ENCODE measurements around the gene MAT2A.

The MAT2A gene

GRCh38 chr2:85501248-85501647 is 37.7 kb upstream of the MAT2A start:
- TF ChIP-seq SUZ12 (IDR thresholded peaks at IDR 0.05) (no peak), FOXA1 (IDR thresholded peaks at IDR 0.05) (no peak), TARDBP (IDR thresholded peaks at IDR 0.05) (no peak)
- no peak for DNase-seq (ENCODE audit: extremely low spot score)
- POLR2A ChIA-PET: interaction anchor here (1.1 to 1.3 kb wide), 2 partner anchors 23 to 37 kb away, joined by 3 to 4 read pairs; partner anchors contain the start of gene MAT2A
- CTCF ChIA-PET: no interaction called here

GRCh38 chr2:85502720-85503119 is 36.2 kb upstream of the MAT2A start:
- ChIA-PET CTCF (no interaction called here), POLR2A (no interaction called here)
- TF ChIP-seq PKNOX1 (IDR thresholded peaks at IDR 0.05): no peak
- no peak for TF ChIP-seq L3MBTL2 (conservative IDR thresholded peaks at IDR 0.05)
- TF ChIP-seq FOXM1 (IDR thresholded peaks at IDR 0.05; ENCODE audit: borderline replicate concordance): no peak
- no peak for TF ChIP-seq ZNF384 (IDR thresholded peaks at IDR 0.05)
- TF ChIP-seq NFRKB (IDR thresholded peaks at IDR 0.05): no peak
- TF ChIP-seq SUZ12 (IDR thresholded peaks at IDR 0.05): no peak
- TF ChIP-seq CTBP1 (IDR thresholded peaks at IDR 0.05; ENCODE audit: borderline replicate concordance): no peak
- no peak for DNase-seq (ENCODE audit: extremely low spot score)

GRCh38 chr2:85503168-85503850 is 35.7 kb upstream of the MAT2A start:
- CTCF ChIA-PET: interaction anchor here (0.8 kb wide), 1 partner anchor 49 kb away, joined by 3 read pairs; no protein-coding TSS in a partner anchor
- DNase-seq (ENCODE audit: extremely low spot score): no peak
- no peak for TF ChIP-seq NFRKB (IDR thresholded peaks at IDR 0.05)
- TF ChIP-seq SUZ12 (IDR thresholded peaks at IDR 0.05): no peak
- TF ChIP-seq TARDBP (IDR thresholded peaks at IDR 0.05): no peak
- no peak for TF ChIP-seq FOXM1 (IDR thresholded peaks at IDR 0.05; ENCODE audit: borderline replicate concordance)
- no peak for TF ChIP-seq HDGF (IDR thresholded peaks at IDR 0.05; ENCODE audit: borderline replicate concordance)
- no peak for TF ChIP-seq BHLHE40 (IDR thresholded peaks at IDR 0.05; ENCODE audit: borderline replicate concordance)
- no peak for TF ChIP-seq CTBP1 (IDR thresholded peaks at IDR 0.05; ENCODE audit: borderline replicate concordance)
- TF ChIP-seq LEF1 (IDR thresholded peaks at IDR 0.05; ENCODE audit: borderline replicate concordance): no peak
- TF ChIP-seq FOXA1 (IDR thresholded peaks at IDR 0.05): no peak
- TF ChIP-seq ZNF384 (IDR thresholded peaks at IDR 0.05): no peak
- TF ChIP-seq PKNOX1 (IDR thresholded peaks at IDR 0.05): no peak
- TF ChIP-seq L3MBTL2 (conservative IDR thresholded peaks at IDR 0.05): no peak
- TF ChIP-seq SP1 (IDR thresholded peaks at IDR 0.05): no peak
- TF ChIP-seq ELF4 (IDR thresholded peaks at IDR 0.05): no peak
- no peak for TF ChIP-seq FOXK2 (IDR thresholded peaks at IDR 0.05)
- POLR2A ChIA-PET: interaction anchor here (1.3 kb wide), 1 partner anchor 34 kb away, joined by 3 read pairs; no protein-coding TSS in a partner anchor

- TF ChIP-seq NFRKB (IDR thresholded peaks at IDR 0.05): no peak
- TF ChIP-seq CTBP1 (IDR thresholded peaks at IDR 0.05; ENCODE audit: borderline replicate concordance): no peak
- TF ChIP-seq TARDBP (IDR thresholded peaks at IDR 0.05): no peak
- no peak for TF ChIP-seq ELF4 (IDR thresholded peaks at IDR 0.05)
- no peak for TF ChIP-seq ZNF384 (IDR thresholded peaks at IDR 0.05)
- TF ChIP-seq FOXA1 (IDR thresholded peaks at IDR 0.05): no peak
- no peak for TF ChIP-seq SP1 (IDR thresholded peaks at IDR 0.05)
- TF ChIP-seq BHLHE40 (IDR thresholded peaks at IDR 0.05; ENCODE audit: borderline replicate concordance): no peak
- TF ChIP-seq L3MBTL2 (conservative IDR thresholded peaks at IDR 0.05): no peak
- no peak for TF ChIP-seq FOXM1 (IDR thresholded peaks at IDR 0.05; ENCODE audit: borderline replicate concordance)
- no peak for TF ChIP-seq PKNOX1 (IDR thresholded peaks at IDR 0.05)
- no peak for TF ChIP-seq LEF1 (IDR thresholded peaks at IDR 0.05; ENCODE audit: borderline replicate concordance)
- no peak for TF ChIP-seq HDGF (IDR thresholded peaks at IDR 0.05; ENCODE audit: borderline replicate concordance)
- TF ChIP-seq SUZ12 (IDR thresholded peaks at IDR 0.05): no peak
- no peak for TF ChIP-seq ARNT (IDR thresholded peaks at IDR 0.05)
- TF ChIP-seq FOXK2 (IDR thresholded peaks at IDR 0.05): no peak
- no peak for DNase-seq (ENCODE audit: extremely low spot score)
- CTCF ChIA-PET: interaction anchor here (0.8 kb wide), 1 partner anchor 48 kb away, joined by 3 read pairs; no protein-coding TSS in a partner anchor
- POLR2A ChIA-PET: interaction anchor here (1.2 to 1.3 kb wide), 2 partner anchors 34 to 35 kb away, joined by 3 to 4 read pairs; partner anchors contain the start of gene MAT2A
These were observed 34.9 kb upstream of the MAT2A start for GRCh38 chr2:85503851-85504777.

- ChIA-PET CTCF (no interaction called here), POLR2A (interaction anchor here (0.8 to 1.3 kb wide), 3 partner anchors 33 to 111 kb away, joined by 3 to 4 read pairs (median 3); partner anchors contain the start of genes MAT2A and USP39)
- TF ChIP-seq FOXA1 (IDR thresholded peaks at IDR 0.05): no peak
- no peak for TF ChIP-seq HDGF (IDR thresholded peaks at IDR 0.05; ENCODE audit: borderline replicate concordance)
- TF ChIP-seq FOXK2 (IDR thresholded peaks at IDR 0.05): no peak
- no peak for TF ChIP-seq FOXM1 (IDR thresholded peaks at IDR 0.05; ENCODE audit: borderline replicate concordance)
- TF ChIP-seq NFRKB (IDR thresholded peaks at IDR 0.05): no peak
- TF ChIP-seq BHLHE40 (IDR thresholded peaks at IDR 0.05; ENCODE audit: borderline replicate concordance): no peak
- TF ChIP-seq TARDBP (IDR thresholded peaks at IDR 0.05): no peak
- TF ChIP-seq ARNT (IDR thresholded peaks at IDR 0.05): no peak
- TF ChIP-seq LEF1 (IDR thresholded peaks at IDR 0.05; ENCODE audit: borderline replicate concordance): no peak
- DNase-seq (ENCODE audit: extremely low spot score): no peak
These were observed 34.1 kb upstream of the MAT2A start for GRCh38 chr2:85504778-85505261.
